PC-3 (cell line): ENCODE data around the gene ZNF799. TPM values are rescaled to one million over a fixed set of nuclear protein-coding genes. Genes with fewer than 3 reads are reported as not detected.
A peak's percentile ranks its signal among the peaks of the same experiment; 100 is the strongest.

ENCODE experiments used
- ATAC-seq: fragments of 200-7000 bp; cut with Tn5 transposase; 2 replicates; pipeline ENCODE4 v1.9.1; 2020; ENCODE audit warnings: mild to moderate bottlenecking, moderate library complexity
- BruUV-seq: library from RNA; stranded (reverse); fragments of 400-500 nt; replicated peaks from 2 replicates; lab custom pipeline; 2021; lab: Mats Ljungman, UMichigan
- CTCF ChIA-PET: fragments of 300-600 bp; sonication (Branson Sonifier 250); formaldehyde crosslinking; loops from one replicate; lab custom pipeline; 2022; ENCODE audit warnings: antibody characterized with exemption; lab: Charles Lee
- POLR2A ChIA-PET: fragments of 300-600 bp; sonication (Branson Sonifier 250); formaldehyde crosslinking; loops from one replicate; lab custom pipeline; 2022; ENCODE audit warnings: antibody characterized with exemption; ENCODE audit not compliant: unreplicated experiment; lab: Charles Lee
- DNase-seq: peaks from one replicate; pipeline ENCODE4 v3.0.0-alpha.2; 2015
- H2AFZ ChIP-seq: fragments of 300-600 bp; sonication (generic); 2 replicates; pipeline ENCODE4 v1.6.0; 2016; ENCODE audit warnings: antibody characterized with exemption, low read length
- H3F3A ChIP-seq: fragments of 300-600 bp; sonication (generic); one replicate; pipeline ENCODE4 v1.6.0; 2017; ENCODE audit warnings: antibody characterized with exemption, low read length, control low read depth, mild to moderate bottlenecking; ENCODE audit not compliant: unreplicated experiment
- H3K27ac ChIP-seq: fragments of 300-600 bp; sonication (generic); 2 replicates; pipeline ENCODE4 v1.5.1; 2016; ENCODE audit warnings: mild to moderate bottlenecking, low read length
- H3K27me3 ChIP-seq: fragments of 300-600 bp; sonication (generic); 2 replicates; pipeline ENCODE4 v1.6.1; 2016; ENCODE audit warnings: low read length, mixed read lengths
- H3K36me3 ChIP-seq: fragments of 300-600 bp; sonication (generic); 2 replicates; pipeline ENCODE4 v1.6.1; 2016; ENCODE audit warnings: low read depth, mixed run types, low read length, mixed read lengths
- H3K4me1 ChIP-seq: fragments of 300-600 bp; sonication (generic); 2 replicates; pipeline ENCODE4 v1.5.1; 2016; ENCODE audit warnings: low read length; ENCODE audit not compliant: insufficient read depth
- H3K4me2 ChIP-seq: fragments of 300-600 bp; sonication (generic); 2 replicates; pipeline ENCODE4 v1.6.0; 2016; ENCODE audit warnings: low read length
- H3K4me3 ChIP-seq: fragments of 300-600 bp; sonication (generic); 2 replicates; pipeline ENCODE4 v1.5.1; 2016; ENCODE audit warnings: mild to moderate bottlenecking, low read length, mixed read lengths
- H3K79me2 ChIP-seq: fragments of 300-600 bp; sonication (generic); 2 replicates; pipeline ENCODE4 v1.6.1; 2017; ENCODE audit warnings: low read length, mixed read lengths
- H3K9ac ChIP-seq: fragments of 300-600 bp; sonication (generic); 2 replicates; pipeline ENCODE4 v1.6.0; 2016; ENCODE audit warnings: mild to moderate bottlenecking, low read length
- H3K9me2 ChIP-seq: fragments of 300-600 bp; sonication (generic); replicated peaks from 2 replicates; pipeline ENCODE4 v1.6.1; 2016; ENCODE audit warnings: mixed run types, low read length, mixed read lengths
- H3K9me3 ChIP-seq: fragments of 300-600 bp; sonication (generic); 2 replicates; pipeline ENCODE4 v1.6.1; 2016; ENCODE audit warnings: low read length, mixed read lengths
- H4K20me1 ChIP-seq: fragments of 300-600 bp; sonication (generic); 2 replicates; pipeline ENCODE4 v1.6.1; 2016; ENCODE audit warnings: low read length, mixed read lengths
- CTCF ChIP-seq: fragments of 300-600 bp; sonication (generic); conservative IDR thresholded peaks from 2 replicates; pipeline ENCODE4 v1.5.1; 2017; ENCODE audit warnings: antibody characterized with exemption, low read depth, mild to moderate bottlenecking, low read length
- EZH2 ChIP-seq: fragments of 300-600 bp; sonication (generic); IDR thresholded peaks from one replicate; pipeline ENCODE4 v1.6.1; 2017; ENCODE audit warnings: antibody characterized with exemption, mild to moderate bottlenecking, low read length; ENCODE audit not compliant: unreplicated experiment
- EZH2phosphoT487 ChIP-seq: fragments of 300-600 bp; sonication (generic); IDR thresholded peaks from 2 replicates; pipeline ENCODE4 v1.6.1; 2018; ENCODE audit warnings: mild to moderate bottlenecking, antibody characterized with exemption, low read length, borderline replicate concordance
- intact Hi-C: fragments of 100-400 bp; cut with micrococcal nuclease; formaldehyde crosslinking; loops from 2 replicates; pipeline ENCODE4 v1.9.0; 2023
- total RNA-seq: library from RNA; depleted of rRNA; stranded (reverse); fragments of >200 nt; gene quantifications from 2 replicates; pipeline ENCODE4 v1.2.3, GENCODE V29; 2014

ZNF799 gene
- total RNA-seq, 1 experiment from 2014 or later, result 5.9 TPM

DNA sequence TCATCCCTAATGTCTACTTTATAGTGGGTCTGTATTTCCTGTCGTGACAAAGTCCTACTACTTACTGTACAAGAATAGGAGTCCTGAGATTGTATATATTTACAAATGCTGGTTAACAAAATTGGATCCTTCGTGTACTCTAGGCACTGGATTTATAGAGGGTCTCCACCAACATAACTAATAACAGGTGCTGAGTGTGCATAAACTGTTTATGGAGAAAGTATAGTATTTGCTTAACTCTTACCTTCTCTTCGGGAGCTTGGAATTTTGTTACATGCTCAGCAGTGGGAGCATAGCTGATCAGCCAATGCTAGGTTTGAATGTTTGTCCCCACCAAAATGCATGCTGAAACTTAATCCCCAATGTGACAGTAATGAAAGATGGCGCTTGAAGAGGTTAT lies 47.7 kb downstream of the ZNF799 start:
- DNase-seq, result no peak
- no peak overlapping the region for H3K27ac ChIP-seq
- TF ChIP-seq CTCF, result no peak
- TF ChIP-seq EZH2, result no peak
- no peak for TF ChIP-seq EZH2phosphoT487
- intact Hi-C loops, result no loop called here
- no peak overlapping the region for H3K4me2 ChIP-seq
- H4K20me1 ChIP-seq, result no peaks in the 10 kb centered on the region
- no peaks in the 10 kb centered on the region for H3K9me2 ChIP-seq
- no peaks in the 10 kb centered on the region for H3K79me2 ChIP-seq
- no peak for ATAC-seq
- peaks cover 73% of the 10 kb centered on the region for H3K9me3 ChIP-seq
- no peaks in the 10 kb centered on the region for H3K27me3 ChIP-seq
- peaks cover 48% of the 10 kb centered on the region for H3K36me3 ChIP-seq
- H3K4me3 ChIP-seq, result peak overlapping the region; percentile 5; the same call in 1 of the 2 replicates
- BruUV-seq, result no TSS peak
- ChIA-PET CTCF (no interaction called here), POLR2A (no interaction called here)
- H3K9ac ChIP-seq, result no peak overlapping the region
- no peak overlapping the region for H2AFZ ChIP-seq
- H3K4me1 ChIP-seq, result no peaks in the 10 kb centered on the region
- no peaks in the 10 kb centered on the region for H3F3A ChIP-seq

- TF ChIP-seq EZH2 (no peak), CTCF (no peak), EZH2phosphoT487 (no peak)
- H3K36me3 ChIP-seq, result peaks cover 63% of the 10 kb centered on the region
- H3K4me2 ChIP-seq, result no peak overlapping the region
- peaks cover 81% of the 10 kb centered on the region for H3K9me3 ChIP-seq
- CTCF ChIA-PET, result no interaction called here
- no peaks in the 10 kb centered on the region for H3K27me3 ChIP-seq
- no peak overlapping the region for H3K9ac ChIP-seq
- ATAC-seq (no peak), DNase-seq (no peak)
- no peaks in the 10 kb centered on the region for H3F3A ChIP-seq
- POLR2A ChIA-PET, result no interaction called here
- no peaks in the 10 kb centered on the region for H3K4me1 ChIP-seq
- H3K4me3 ChIP-seq, result no peak overlapping the region; the same call in 1 of the 2 replicates
- H3K27ac ChIP-seq, result no peak overlapping the region
- H4K20me1 ChIP-seq, result no peaks in the 10 kb centered on the region
- H3K9me2 ChIP-seq, result no peaks in the 10 kb centered on the region
- no TSS peak for BruUV-seq
- no peak overlapping the region for H2AFZ ChIP-seq
- H3K79me2 ChIP-seq, result no peaks in the 10 kb centered on the region
- intact Hi-C loops, result no loop called here
These were observed 50.2 kb downstream of the ZNF799 start for GRCh38 chr19:12350890-12351197.

DNA sequence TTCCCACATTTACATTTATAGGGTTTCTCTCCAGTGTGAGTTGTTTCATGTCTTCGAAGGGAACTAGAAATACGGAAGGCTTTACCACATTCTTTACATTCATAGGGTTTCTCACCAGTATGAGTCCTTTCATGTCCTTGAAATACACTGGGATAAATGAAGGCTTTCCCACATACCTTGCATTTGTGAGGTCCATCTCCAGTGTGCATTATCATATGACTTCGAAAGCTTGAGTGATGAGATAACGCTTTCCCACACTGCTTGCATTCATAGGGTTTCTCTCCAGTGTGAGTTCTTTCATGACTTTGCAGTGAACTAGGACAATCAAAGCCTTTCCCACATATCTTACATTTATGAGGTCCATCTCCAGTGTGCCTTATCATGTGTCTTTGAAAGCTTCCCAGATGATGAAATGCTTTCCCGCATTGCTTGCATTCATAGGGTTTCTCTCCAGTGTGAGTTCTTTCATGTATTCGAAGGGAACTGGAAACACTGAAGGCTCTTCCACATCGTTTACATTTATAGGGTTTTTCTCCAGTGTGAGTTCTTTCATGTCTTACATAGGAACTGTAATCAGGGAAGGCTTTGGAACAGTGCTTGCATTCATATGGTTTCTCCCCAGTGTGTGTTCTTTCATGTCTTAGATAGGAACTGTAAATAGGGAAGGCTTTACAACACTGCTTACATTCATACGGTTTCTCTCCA lies 50.7 kb downstream of the ZNF799 start:
- Histone ChIP-seq H3K27me3 (no peaks in the 10 kb centered on the region), H3F3A (no peaks in the 10 kb centered on the region), H3K9me3 (peaks cover 87% of the 10 kb centered on the region), H3K4me2 (no peak overlapping the region), H3K27ac (no peak overlapping the region), H3K4me1 (no peaks in the 10 kb centered on the region), H2AFZ (no peak overlapping the region), H3K4me3 (peak overlapping the region; percentile 0; the same call in 1 of the 2 replicates), H3K36me3 (peaks cover 67% of the 10 kb centered on the region), H3K79me2 (no peaks in the 10 kb centered on the region), H3K9ac (no peak overlapping the region), H4K20me1 (no peaks in the 10 kb centered on the region), H3K9me2 (no peaks in the 10 kb centered on the region)
- intact Hi-C loops, result no loop called here
- DNase-seq (no peak), ATAC-seq (no peak)
- no peak for TF ChIP-seq EZH2
- no peak for TF ChIP-seq EZH2phosphoT487
- TF ChIP-seq CTCF, result no peak
- ChIA-PET POLR2A (no interaction called here), CTCF (no interaction called here)
- no TSS peak for BruUV-seq
